GM18511 (cell line): ENCODE data around the gene AFF1.
"Not testable (repeated sequence)": the region's sequence is repeated elsewhere in the genome, so short reads cannot be mapped to it uniquely, and the experiment has no call there.

Experiments used
- ATAC-seq: cut with Tn5 transposase; IDR thresholded peaks from one replicate; pipeline ENCODE4 v1.9.1; 2021; ENCODE audit warnings: mild to moderate bottlenecking, moderate library complexity; ENCODE audit not compliant: unreplicated experiment

Gene AFF1

GRCh38 chr4:87074121-87074488, 139.3 kb downstream of the AFF1 start:
- no peak for ATAC-seq

DNA sequence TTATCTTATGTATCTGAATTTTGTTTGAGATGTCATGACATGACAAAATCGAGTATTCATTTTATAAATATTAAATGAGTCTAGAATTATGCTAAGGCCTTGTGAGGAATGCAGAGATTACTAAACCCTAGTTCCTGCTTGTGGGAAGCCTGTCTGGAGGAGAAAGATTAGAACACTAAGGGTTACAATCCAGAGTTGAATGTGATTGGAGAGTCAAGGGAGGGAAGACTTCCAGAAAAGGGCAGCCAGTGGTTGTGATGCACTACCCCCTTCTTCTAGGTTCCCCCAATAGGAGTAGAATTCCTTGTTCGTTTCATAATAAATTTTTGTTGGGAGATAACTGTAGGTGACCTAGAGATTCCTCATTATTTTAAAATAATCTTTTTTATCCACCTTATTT, 141.1 kb downstream of the AFF1 start:
- no peak for ATAC-seq

- no peak for ATAC-seq
These were observed 142.0 kb downstream of the AFF1 start for GRCh38 chr4:87076690-87077358.

DNA sequence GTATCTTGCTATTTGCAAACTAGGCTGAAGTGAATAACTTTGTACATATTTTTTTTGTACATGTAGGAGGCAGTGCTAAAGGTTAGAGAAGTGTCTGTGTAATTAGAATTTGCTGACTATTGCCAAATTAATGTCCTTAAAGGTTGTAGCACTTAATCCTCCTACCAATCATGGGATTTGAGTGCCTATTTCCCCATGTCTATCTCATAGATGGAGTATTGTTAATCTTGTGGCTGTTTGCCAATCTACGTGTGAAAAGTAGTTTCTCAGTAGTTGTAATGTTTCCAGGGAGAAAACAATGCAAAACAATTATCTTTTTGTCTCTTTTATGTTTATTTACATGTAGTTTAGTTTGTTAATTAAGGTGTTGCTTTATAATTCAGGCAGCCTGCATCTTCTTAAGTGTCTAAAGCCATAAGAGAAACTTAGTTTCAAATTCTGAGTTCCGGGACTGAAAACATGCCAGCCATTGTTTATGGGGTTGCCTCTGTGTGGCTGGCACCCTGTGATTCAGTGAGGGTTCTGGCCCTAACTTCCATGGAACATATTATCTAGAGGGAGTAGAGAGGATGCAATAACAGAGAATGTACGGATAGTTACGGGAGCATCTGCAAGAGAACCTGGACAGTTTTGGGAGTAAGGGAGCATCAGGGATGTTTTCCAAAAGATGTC, 143.2 kb downstream of the AFF1 start:
- ATAC-seq: no peak

- ATAC-seq: no peak
These were observed 144.2 kb downstream of the AFF1 start for GRCh38 chr4:87078987-87079486.

GRCh38 chr4:87079967-87080366, 145.2 kb downstream of the AFF1 start:
- ATAC-seq: no peak

GRCh38 chr4:87080462-87080861, 145.7 kb downstream of the AFF1 start:
- no peak for ATAC-seq

GRCh38 chr4:87081826-87082225, 147.0 kb downstream of the AFF1 start:
- ATAC-seq: no peak

- ATAC-seq: not testable (repeated sequence)
These were observed 150.9 kb downstream of the AFF1 start for GRCh38 chr4:87085732-87086131.

DNA sequence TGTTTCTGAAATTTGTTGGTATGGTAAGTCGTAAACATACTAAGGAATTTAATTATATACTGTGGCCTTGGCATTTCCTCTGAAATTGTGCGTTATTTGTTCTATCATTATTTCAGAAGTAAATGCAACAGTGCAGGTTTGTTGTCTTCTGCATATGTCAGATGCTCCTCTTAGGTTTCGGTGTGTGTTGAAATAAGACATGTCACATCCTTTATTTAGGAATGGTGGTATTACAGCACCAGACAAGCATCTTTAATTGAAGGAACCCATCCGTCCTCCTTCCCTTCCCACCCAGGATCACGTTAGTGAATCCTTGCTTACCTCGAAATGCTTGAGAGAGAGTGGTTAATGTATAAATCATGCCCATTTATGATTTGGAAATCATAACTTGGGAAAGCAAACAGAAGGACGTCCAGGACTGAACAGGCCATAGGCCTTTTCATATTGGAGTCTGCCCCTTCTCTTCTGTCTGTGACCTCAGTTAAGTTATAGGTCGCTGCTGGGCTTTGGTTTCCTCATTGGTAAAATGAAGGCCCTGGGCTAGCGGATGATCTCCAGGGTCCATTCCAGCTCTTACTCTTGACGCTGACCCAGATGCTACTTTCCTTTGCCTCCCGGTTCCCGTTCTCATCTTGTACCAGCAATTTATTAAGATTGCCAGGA, 151.5 kb downstream of the AFF1 start:
- no peak for ATAC-seq

GRCh38 chr4:87087015-87087414, 152.2 kb downstream of the AFF1 start:
- ATAC-seq: no peak

- no peak for ATAC-seq
These were observed 152.6 kb downstream of the AFF1 start for GRCh38 chr4:87087420-87087819.

DNA sequence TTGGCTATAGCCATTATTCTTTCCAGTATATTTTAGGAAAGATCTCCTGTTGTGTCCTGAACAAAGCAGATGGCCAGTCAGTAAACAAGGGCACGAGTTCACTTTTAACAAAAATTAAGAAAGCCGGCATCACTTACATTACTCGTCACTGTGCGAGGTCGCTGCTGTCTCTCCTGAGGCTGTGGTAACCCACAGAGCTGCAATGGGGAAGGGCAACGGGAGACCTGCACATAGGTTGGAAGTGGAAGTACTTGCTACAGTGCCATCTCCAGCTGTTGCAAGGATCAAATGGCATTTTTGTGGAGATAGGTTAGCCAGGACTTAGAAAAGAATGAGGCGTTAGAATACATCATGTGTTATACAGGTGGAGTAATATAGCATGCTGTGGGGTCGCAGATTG, 153.4 kb downstream of the AFF1 start:
- ATAC-seq: no peak

DNA sequence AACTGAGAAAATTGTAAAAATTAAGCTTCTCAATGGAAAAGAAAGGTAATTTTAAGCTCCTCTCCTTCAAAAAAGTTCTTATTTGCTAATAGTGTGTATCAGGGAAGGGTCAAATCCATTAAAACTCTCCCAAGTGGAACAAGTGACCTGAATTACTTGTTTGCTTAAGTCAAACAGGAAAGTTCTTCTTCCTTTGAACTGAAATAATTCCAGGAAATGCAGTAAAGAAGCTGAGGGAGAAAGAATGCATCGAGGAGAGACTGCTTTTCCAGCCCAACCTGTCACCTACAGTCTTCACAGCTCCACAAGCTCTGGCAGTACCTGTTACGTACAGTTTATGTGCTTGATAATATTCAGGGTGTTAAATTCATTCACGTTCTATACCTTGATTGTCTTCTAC, 154.6 kb downstream of the AFF1 start:
- ATAC-seq: no peak

DNA sequence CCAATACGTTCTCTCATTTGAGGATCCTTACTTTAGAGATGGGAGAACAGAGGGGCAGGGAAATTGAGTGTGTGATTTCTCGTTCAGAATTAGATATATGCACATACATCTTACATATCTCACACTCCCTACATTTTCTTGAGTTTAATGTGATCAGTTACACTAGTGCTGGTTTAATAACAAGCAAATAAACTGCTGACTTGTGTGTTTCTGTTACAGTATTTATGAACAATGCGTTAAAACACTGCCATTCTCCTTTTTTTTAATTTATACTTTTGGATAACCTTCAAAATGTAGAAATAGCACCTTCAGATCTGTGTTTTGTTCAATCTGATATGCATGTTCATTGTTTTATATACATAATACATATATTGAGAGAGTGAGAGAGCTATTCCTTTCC, 155.5 kb downstream of the AFF1 start:
- ATAC-seq: no peak

DNA sequence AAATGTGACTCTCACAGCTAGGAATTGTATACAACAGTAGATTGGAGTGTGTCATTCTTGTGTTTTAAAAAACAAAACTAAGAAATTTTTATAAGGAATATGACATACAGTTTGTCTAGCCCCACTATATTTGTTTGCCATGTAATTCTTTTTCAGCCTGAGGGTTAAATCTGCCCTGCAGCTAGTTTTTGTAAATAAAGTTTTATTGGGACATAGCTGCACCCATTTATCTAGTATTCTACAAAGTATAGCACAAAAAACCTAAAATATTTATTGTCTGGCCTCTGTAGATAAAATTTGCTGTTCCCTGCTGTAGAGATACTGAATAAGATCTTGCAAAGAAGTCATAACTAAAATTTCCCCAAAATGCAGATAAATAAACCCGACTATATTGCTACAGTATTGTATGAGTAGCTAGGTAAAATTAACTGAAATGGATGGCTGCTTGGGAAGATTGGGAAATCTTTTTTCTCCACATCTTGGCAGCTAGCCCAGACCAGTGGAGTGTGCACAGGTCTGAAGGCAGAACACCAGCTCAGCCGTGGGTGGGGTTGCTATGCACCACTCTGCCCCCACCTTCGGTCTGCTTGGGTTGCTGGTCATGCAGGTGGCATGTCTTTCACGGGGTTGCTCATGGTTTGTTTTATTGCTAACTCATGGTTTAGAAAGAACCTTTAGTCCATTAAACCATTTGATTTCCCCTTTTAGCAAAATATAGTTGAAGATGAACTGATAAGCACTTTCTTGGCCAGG, 157.8 kb downstream of the AFF1 start:
- ATAC-seq: peak; percentile 58

DNA sequence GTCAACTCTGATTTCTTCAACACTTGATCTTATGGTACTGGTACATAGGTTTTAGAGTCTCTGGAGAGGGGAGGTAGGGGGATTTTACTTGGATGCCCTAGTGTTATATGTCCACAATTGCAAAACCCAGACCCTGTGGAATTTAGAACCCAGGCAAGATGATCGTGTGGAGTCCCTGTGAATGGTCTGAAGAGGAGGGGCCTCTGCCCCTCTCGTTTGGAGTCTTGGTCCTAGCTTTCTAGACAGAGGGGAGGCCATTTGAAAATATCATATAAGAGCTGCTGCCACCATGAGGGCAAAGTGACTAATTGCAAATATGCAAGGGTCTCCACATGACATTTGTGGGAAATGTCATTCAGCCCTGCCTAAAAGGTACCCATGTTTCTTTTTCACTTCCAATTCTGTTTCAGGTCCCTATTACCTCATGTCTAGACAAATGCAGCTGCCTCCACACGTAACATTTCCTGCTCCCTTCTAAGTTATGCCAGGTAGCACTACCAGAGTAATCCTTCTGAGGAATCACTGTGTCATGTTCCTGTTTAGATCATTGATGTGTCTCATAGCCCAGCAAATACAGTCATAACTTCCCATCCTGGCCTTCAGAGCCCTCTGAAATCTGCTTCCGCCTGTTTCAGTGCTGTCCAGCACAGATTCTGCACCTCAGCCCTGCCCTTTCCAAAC, 158.8 kb downstream of the AFF1 start:
- ATAC-seq: peak; percentile 86

- ATAC-seq: no peak
These were observed 162.3 kb downstream of the AFF1 start for GRCh38 chr4:87097075-87097474.

- no peak for ATAC-seq
These were observed 165.4 kb downstream of the AFF1 start for GRCh38 chr4:87100168-87100567.

DNA sequence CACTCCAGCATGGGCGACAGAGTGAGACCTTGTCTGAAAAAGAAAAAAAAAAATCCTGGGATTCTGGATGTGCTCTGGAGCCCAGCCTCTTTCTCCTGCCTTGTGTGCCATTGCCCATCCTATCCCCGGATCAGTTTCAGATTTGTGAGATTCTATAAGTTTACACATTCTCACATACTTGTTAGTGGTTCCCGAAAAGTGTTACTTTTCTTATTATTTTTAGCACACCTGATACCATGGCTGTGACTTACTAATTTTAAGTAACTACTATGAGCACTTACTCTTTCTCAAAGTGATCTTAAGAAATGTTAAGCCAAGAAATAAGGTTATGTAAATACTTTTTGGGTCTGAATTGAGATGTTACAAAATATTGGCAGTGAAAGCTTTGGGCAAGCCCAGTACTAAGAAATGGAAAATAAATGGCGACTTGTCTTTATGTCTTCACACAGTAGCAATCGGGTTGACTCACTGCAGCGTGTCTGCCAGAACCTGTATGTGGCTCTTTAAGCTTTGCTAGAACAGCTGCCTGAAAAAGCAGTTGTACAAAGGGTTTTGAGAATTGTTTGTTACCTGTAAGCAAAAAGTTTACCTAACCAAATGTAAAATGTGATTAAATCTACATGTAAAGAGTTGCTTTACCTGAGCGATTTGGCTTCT, 166.9 kb downstream of the AFF1 start:
- ATAC-seq: no peak
